Measurements from ENCODE around the gene PHLDB1. TPM values are rescaled to one million over a fixed set of nuclear protein-coding genes. Genes with fewer than 3 reads are reported as not detected.

Gene PHLDB1
- total and polyA plus RNA-seq, 4 donors, result 4.8 to 15.4 (median 6.0) TPM

- no peak for TF ChIP-seq FOXA1 (IDR thresholded peaks at IDR 0.05)
- TF ChIP-seq MAX (IDR thresholded peaks at IDR 0.05), result no peak
- no peak for TF ChIP-seq GABPA (IDR thresholded peaks at IDR 0.05 in 1 of 2, conservative IDR thresholded peaks at IDR 0.05 in 1 of 2)
- TF ChIP-seq ATF3 (IDR thresholded peaks at IDR 0.05), result no peak
- no peak for TF ChIP-seq SP1 (IDR thresholded peaks at IDR 0.05)
Measured at GRCh38 chr11:118636569-118637290, 29.3 kb downstream of the PHLDB1 start (continued).

- Histone ChIP-seq H3K9ac (ENCODE audit: low read depth in 1 of 2, low read length in 2 of 2) (no peak overlapping the region), H3K36me3 (ENCODE audit: control insufficient read depth in 4 of 4, insufficient read depth in 3 of 4, low read depth in 1 of 4, low read length in 3 of 4) (no peaks in the 10 kb centered on the region), H3K27me3 (ENCODE audit: control insufficient read depth in 4 of 4, insufficient read depth in 4 of 4, low read length in 3 of 4) (no peaks in the 10 kb centered on the region), H3K9me3 (ENCODE audit: control insufficient read depth in 4 of 4, low read length in 3 of 4) (no peaks in the 10 kb centered on the region), H3K4me1 (ENCODE audit: control insufficient read depth in 4 of 4, insufficient read depth in 4 of 4, low read length in 3 of 4) (peaks cover 0 to 15% (median 9%) of the 10 kb centered on the region in 4 donors), H3K4me3 (ENCODE audit: low read depth in 1 of 3, low read length in 3 of 3) (no peak overlapping the region), H3K27ac (ENCODE audit: low read depth in 1 of 2, low read length in 2 of 2) (no peak overlapping the region)
- TF ChIP-seq TAF1 (conservative IDR thresholded peaks at IDR 0.05) (no peak), FOXA2 (IDR thresholded peaks at IDR 0.05) (no peak), HNF4G (IDR thresholded peaks at IDR 0.05) (no peak), RAD21 (IDR thresholded peaks at IDR 0.05) (no peak), RXRA (IDR thresholded peaks at IDR 0.05) (no peak), ATF3 (IDR thresholded peaks at IDR 0.05) (no peak), MAX (IDR thresholded peaks at IDR 0.05) (no peak), NR2F2 (IDR thresholded peaks at IDR 0.05) (no peak), EGR1 (IDR thresholded peaks at IDR 0.05; ENCODE audit: low read depth in 2 of 2) (no peak), CTCF (IDR thresholded peaks at IDR 0.05; ENCODE audit: low read depth, low read length, missing input control) (no peak), SP1 (IDR thresholded peaks at IDR 0.05) (no peak), REST (IDR thresholded peaks at IDR 0.05) (no peak), YY1 (IDR thresholded peaks at IDR 0.05) (no peak), FOXA1 (IDR thresholded peaks at IDR 0.05) (no peak), ZBTB33 (IDR thresholded peaks at IDR 0.05) (no peak), JUND (IDR thresholded peaks at IDR 0.05) (no peak), GABPA (IDR thresholded peaks at IDR 0.05 in 1 of 2, conservative IDR thresholded peaks at IDR 0.05 in 1 of 2) (no peak)
- DNase-seq (ENCODE audit: low spot score), result no peak
- WGBS, result 96% methylated on average over 6 of the region's 6 CpGs
Measured at GRCh38 chr11:118638726-118639125, 31.3 kb downstream of the PHLDB1 start.
